NCI-H2081 treated with DMSO at 0.1 percent for 48 hours (cell line): ENCODE measurements around the gene REXO1.
"Not testable (repeated sequence)": the region's sequence is repeated elsewhere in the genome, so short reads cannot be mapped to it uniquely, and the experiment has no call there.

Experiments used
- DNase-seq: peaks from one replicate; lab custom pipeline; 2025; lab: John Stamatoyannopoulos, UW

The REXO1 gene

DNA sequence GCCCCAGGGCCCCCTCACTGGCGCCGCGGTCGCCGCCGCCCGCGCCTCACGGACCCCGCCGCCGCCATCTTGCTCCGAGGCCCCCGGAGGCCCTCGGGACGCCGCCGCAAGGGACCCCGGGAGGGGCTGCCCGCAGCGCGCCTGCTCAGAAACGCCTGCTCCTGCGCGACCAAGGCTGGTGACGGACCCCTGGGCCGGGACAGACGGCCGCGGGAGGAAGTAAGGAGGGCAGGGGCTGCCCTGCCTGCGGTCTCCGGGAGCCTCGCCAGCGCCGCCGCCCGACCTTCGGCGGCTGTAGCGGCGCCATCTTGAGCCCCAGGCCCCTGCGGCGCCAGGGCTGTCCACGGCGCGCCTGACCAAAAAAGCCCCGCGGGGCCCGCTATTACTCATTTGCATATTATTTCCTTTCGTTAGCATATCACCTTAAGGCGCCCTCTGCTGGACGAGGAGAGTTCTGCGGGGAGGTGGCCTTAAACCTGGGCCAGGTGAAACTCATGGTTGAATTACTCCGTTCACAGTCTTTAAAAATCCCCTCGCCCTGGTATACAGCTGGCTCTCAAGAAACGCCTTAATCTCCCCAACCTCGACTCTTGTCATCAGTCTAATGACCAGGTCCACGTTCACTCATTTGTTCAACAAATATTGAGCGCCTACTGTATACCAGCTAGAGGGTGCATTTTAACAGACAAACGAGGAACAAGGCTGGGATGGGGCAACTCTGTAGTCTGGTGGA, at the start of gene REXO1:
REXO1 (minus strand) TSS at position 85 of the 733 bp plus-strand sequence. CDS start 125 bp downstream, outside the sequence.
- DNase-seq: peak; percentile 78

DNA sequence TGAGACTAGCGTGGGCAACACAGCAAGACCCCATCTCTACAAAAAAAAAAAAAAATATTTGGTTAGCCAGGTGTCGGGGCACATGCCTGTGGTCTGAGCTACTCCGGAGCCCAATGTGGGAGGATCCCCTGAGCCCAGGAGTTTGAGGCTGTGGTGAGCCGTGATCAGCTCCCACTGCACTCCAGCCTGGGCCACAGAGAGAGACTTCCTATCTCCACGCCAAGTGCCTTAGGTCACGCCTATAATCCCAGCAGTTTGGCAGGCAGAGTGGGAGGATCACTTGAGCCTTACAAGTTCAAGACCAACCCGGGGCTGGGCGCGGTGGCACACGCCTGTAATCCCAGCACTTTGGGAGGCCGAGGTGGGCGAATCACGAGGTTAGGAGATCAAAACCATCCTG, 48.2 kb upstream of the REXO1 start:
- no peak for DNase-seq

GRCh38 chr19:1893791-1894190, 45.5 kb upstream of the REXO1 start:
- no peak for DNase-seq

- no peak for DNase-seq
These were observed 41.6 kb upstream of the REXO1 start for GRCh38 chr19:1889907-1890306.

DNA sequence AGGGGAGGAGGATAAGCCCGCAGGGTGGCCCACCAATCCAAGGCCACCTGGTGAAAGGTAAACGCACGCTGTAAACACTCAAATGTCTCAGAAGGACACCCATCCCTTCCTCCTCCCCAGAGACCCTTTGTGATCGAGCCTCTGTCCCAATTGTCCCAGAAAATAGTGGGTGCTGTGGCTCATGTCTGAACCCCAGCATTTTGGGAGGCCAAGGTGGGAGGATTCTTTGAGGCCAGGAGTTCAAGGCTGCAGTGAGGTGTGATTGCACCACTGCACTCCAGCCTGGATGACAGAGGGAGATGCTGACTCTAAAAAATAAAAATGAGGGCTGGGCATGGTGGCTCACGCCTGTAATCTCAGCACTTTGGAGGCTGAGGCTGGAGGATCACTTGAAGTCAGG, 40.1 kb upstream of the REXO1 start:
- no peak for DNase-seq

DNA sequence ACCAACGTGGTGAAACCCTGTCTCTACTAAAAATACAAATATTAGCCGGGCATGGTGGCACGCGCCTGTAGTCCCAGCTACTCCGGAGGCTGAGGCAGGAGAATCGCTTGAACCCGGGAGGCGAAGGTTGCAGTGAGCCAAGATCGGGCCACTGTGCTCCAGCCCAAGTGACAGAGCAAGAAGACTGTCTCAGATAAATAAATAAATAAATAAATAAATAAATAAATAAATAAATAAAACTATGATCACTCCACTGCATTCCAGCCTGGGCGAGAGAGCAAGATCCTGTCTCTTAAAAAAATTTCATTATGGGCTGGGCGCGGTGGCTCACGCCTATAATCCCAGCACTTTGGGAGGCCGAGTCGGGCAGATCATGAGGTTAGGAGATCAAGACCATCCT, 38.1 kb upstream of the REXO1 start:
- DNase-seq: not testable (repeated sequence)

DNA sequence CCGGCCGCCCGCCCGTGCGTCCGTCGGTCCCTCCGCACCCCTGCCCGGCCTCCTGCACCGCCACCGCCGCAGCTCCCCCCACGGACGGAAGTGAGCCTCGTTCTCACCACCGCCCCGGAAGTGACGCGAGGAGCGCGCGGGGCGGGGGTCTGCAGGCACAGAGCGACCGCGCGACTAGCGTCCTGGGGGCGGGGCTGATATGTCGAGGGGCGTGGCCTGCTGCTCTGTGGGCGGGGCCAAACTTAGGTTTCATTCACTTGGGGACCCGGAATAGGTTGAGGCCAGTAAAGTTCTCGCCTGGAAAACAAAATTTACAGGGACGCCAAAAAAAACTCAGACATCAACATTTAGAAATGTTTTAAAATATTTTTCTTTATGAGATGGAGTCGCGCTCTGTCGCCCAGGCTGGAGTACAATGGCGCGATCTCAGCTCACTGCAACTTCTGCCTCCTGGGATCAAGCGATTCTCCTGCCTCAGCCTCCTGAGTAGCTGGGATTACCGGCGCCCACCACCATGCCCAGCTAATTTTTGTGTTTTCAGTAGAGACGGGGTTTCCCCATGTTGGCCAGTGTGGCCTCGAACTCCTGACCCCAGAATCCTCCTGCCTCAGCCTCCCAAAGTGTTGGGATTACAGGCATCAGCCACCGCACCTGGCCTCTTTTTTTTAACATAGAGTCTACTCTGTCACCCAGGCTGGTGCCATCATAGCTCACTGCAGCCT, 37.3 kb upstream of the REXO1 start, which contains the start of gene ABHD17A:
ABHD17A (minus strand) TSS at position 99 of the 722 bp plus-strand sequence. CDS start 3,930 bp downstream, outside the sequence.
- not testable (repeated sequence) for DNase-seq

DNA sequence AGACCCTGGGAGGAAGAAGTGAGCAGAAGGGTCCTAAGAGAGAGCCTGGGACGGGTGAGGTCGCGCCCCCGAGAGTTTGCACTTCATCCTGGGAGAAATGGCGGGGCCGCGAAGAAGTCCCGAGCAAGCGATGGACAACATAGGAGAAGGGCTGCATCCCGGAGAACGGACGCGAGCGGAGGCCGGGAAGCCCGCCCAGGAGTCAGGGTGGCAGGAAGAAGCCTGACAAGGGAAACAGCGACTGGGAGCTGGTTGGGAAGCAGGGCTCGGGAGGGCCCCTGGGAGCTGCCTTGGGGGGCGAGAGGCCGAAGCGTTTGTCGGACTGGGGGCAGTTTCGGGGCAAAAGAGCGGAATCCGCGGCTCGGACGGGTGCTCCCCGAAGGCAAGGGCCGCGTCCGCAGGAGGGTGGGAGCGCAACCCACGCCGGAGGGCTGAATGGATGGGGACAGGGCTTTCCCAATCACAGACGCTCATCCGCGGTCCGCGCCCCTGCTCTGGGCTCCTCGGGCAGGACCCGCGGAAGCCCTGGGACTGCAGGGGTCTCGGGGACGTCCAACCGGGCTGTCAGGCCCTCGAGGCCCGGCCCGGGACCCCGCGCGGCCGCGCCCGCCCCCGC, 36.5 kb upstream of the REXO1 start:
- DNase-seq: no peak

DNA sequence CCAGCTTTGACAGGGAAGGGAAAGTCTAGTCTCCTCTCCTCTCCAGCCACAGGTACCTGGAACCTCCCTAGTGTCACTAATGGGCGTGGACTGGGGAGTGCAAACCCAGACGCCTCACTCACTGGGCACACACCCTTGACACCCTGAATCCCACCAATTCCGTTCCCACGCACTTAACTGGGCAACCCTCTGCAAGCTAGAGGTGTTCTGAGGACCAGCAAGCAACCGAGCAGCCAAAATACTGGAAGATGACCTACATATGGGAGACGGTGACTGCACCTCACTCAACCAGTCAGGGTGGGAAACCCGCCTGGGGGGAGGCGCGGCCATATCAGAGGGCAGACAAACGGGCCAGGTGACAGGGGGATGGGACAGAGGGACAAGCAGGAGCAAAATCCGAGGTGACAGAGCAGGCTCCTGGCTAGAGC, 36.0 kb upstream of the REXO1 start:
- no peak for DNase-seq

DNA sequence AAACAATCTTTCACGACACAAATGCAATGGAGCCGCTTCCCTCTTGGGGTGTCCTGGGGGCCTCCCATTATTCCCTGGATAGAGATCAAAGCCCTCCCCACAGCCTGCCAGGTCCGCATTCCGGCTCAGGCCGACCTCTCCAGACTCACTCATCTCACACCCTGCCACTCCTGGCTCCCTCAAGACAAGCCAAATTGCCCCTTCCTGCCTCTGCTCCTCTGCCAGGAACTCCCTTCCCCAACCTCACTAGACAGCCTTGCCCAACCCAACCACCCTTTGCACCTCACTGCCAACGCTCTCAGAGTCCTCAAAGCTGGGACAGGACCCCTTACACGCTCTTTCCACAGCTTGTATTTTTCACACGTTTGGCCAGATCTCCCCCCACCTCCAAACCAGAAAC, 35.5 kb upstream of the REXO1 start:
- no peak for DNase-seq

DNA sequence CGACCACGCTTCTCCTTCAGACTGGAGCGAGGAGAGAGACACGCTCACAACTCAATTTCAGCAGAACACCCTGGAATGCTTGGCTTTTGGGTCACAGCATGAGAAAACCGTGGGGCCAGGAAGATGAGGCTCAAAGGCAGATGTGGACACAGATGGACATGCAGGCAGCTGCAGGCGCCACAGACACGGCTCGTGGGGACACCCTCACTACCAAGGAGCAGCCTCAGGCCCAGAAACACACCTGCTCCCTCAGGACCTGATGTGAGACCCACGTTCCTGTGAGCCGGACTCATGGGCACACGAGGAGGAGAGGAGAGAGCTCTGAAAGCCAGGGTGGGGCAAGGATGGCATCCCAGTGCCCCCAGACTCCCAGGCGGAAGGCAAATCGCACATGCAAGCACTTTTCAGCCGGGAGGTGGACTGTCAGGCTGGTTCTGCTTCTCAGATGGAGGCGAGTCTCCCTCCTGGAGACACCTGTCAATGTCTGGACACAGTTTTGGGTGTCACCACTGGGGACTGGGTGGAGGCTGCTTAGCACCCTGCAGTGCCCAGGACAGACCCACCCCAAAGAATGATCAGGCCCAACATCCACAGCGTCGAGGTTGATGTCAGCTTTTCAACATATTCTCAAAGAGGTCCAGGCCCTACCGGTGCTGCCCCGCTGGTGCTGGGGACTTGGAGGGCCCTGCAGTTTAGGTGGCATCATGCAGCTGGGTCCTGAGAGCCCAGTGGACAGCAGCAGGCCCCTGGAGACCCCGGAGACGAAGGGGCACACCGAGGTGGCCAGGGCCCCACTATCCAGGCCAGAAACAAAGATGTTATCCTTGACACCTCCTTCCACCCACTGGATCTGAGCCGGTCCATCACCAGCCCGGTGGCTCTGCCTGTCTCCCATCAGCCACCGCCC, 34.8 kb upstream of the REXO1 start:
- DNase-seq: no peak

- DNase-seq: no peak
These were observed 34.0 kb upstream of the REXO1 start for GRCh38 chr19:1882089-1882785.

DNA sequence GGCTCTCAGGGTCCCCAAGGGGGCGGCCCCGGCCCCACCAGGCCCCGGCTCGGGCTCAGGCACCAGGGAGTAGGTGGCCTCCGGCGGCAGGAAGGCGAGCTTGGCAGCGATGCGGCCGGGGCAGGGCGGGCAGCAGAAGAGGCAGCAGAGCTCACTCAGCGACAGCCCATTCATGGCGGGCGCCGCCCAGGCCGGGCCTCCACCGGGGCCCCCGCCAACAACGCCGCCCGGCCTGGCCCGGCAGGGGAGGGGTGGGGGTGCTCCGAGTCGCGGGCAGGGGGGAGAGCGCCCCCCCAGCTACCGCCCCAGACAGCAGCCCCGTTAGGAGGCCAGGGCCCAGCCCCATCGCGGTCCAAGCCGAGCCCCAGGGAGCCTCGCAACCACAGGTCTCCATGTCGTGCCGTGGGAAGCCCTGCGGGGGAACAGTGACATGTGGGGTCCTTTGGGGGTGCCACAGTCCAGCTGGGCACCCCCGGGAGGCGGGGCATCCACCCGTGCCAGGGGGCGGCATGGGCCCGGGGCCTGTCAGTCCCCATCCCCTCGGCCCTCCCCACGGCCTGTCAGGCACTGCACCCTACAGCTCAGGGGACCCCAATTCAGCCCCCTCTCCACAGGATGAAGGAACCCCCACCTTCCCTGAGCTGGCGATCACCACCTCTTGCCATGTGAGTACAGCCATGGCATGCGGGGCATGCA, 33.3 kb upstream of the REXO1 start:
- not testable (repeated sequence) for DNase-seq

GRCh38 chr19:1880611-1881392, 32.5 kb upstream of the REXO1 start:
- no peak for DNase-seq

- not testable (repeated sequence) for DNase-seq
These were observed 31.7 kb upstream of the REXO1 start for GRCh38 chr19:1879982-1880381.

DNA sequence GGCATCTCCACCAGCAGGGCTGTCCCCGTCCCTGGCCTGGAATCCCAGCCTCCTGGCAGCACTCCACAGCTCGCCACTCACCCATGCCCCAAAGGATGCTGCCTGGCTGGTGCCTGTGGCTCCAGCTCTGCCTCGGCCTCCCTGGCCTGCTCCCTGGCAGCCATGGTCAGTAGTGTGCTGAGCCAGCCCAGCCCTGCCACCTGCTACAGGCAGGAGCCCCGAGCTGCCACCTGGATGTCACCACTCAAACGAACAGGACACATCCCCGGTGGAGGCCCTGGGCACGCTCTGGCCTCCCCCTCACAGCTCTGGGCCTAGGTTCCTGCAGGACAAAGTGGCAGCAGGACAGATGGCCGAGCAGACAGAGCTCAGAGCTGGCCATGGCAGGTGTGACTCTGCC, 30.3 kb upstream of the REXO1 start:
- not testable (repeated sequence) for DNase-seq

- not testable (repeated sequence) for DNase-seq
These were observed 29.0 kb upstream of the REXO1 start for GRCh38 chr19:1877280-1877660.

- not testable (repeated sequence) for DNase-seq
These were observed 28.4 kb upstream of the REXO1 start for GRCh38 chr19:1876496-1877279.
